K562 (cell line): Measurements from ENCODE around the gene RINT1. TPM values are rescaled to one million over a fixed set of nuclear protein-coding genes. Genes with fewer than 3 reads are reported as not detected.

ENCODE experiments used
- CTCF ChIP-seq, 3 experiments: IDR thresholded peaks in 2 of 3; conservative IDR thresholded peaks in 1 of 3; 2 replicates each; pipeline ENCODE4 v1.5.1; 2011 to 2012; ENCODE audit warnings: low read length in 3 of 3, mild to moderate bottlenecking in 3 of 3, control low read depth in 2 of 3, improper control_type of control experiment in 1 of 3, inconsistent platforms in 1 of 3, low read depth in 1 of 3, mixed read lengths in 1 of 3, moderate library complexity in 1 of 3; ENCODE audit not compliant: insufficient read depth in 2 of 3
- EGR1 ChIP-seq: fragments of 450-650 bp; conservative IDR thresholded peaks from 2 replicates; pipeline ENCODE4 v1.6.1; 2017; ENCODE audit warnings: mild to moderate bottlenecking
- ETV1 ChIP-seq: fragments of 450-650 bp; conservative IDR thresholded peaks from 2 replicates; pipeline ENCODE4 v1.6.1; 2016; ENCODE audit warnings: missing genetic modification characterization, control low read depth, low read depth, missing compliant biosample characterization
- ETV6 ChIP-seq, 3 experiments: fragments of 150-350 bp in 1 of 3; sonication (generic) in 1 of 3; formaldehyde crosslinking in 1 of 3; IDR thresholded peaks; 2 replicates each; pipeline versions ENCODE4 v1.6.1 to v1.8.0; 2014 to 2022; ENCODE audit warnings: borderline replicate concordance in 2 of 3, low read depth in 2 of 3, antibody characterized with exemption in 1 of 3, low read length in 1 of 3, mild to moderate bottlenecking in 1 of 3, missing genetic modification reagents in 1 of 3
- FOXP1 ChIP-seq: sonication (generic); formaldehyde crosslinking; IDR thresholded peaks from 2 replicates; pipeline ENCODE4 v1.8.0; 2022; ENCODE audit warnings: mild to moderate bottlenecking, missing genetic modification reagents
- GABPA ChIP-seq: fragments of 200-800 bp; sonication (Bioruptor generic); conservative IDR thresholded peaks from 2 replicates; pipeline ENCODE4 v1.6.1; 2016; ENCODE audit warnings: low read depth, missing genetic modification characterization, missing compliant biosample characterization
- KDM2B ChIP-seq: fragments of 250-450 bp; sonication (Bioruptor Pico); IDR thresholded peaks from 2 replicates; pipeline ENCODE4 v1.8.0; 2021; ENCODE audit warnings: mild to moderate bottlenecking, moderate library complexity
- KDM4B ChIP-seq, 2 experiments: fragments of 450-650 bp in 1 of 2; sonication (generic) in 1 of 2; IDR thresholded peaks; 2 replicates each; pipeline ENCODE4 v1.6.1; 2016 to 2017; ENCODE audit warnings: borderline replicate concordance in 2 of 2, antibody characterized with exemption in 1 of 2, low read depth in 1 of 2, mild to moderate bottlenecking in 1 of 2
- MAX ChIP-seq: sonication (generic); formaldehyde crosslinking; IDR thresholded peaks from 2 replicates; pipeline ENCODE4 v1.9.0; 2022; ENCODE audit warnings: mild to moderate bottlenecking, missing genetic modification reagents
- NKRF ChIP-seq: fragments of 450-650 bp; IDR thresholded peaks from 2 replicates; pipeline ENCODE4 v1.6.1; 2016; ENCODE audit warnings: borderline replicate concordance
- SAP30 ChIP-seq: fragments of 200-600 bp; sonication (generic); IDR thresholded peaks from 2 replicates; pipeline ENCODE4 v1.6.1; 2012; ENCODE audit warnings: borderline replicate concordance, low read depth, mild to moderate bottlenecking, moderate library complexity, low read length, control low read depth, inconsistent platforms; ENCODE audit not compliant: insufficient read depth, poor library complexity, severe bottlenecking
- SMARCC2 ChIP-seq: fragments of 450-650 bp; IDR thresholded peaks from 2 replicates; pipeline ENCODE4 v1.6.1; 2017; ENCODE audit warnings: antibody characterized with exemption, moderate library complexity, mild to moderate bottlenecking, low read depth
- SMC3 ChIP-seq: conservative IDR thresholded peaks from 2 replicates; pipeline ENCODE4 v1.6.1; 2011; ENCODE audit warnings: low read depth, low read length, improper control_type of control experiment; ENCODE audit not compliant: insufficient read depth
- SNIP1 ChIP-seq: fragments of 450-650 bp; IDR thresholded peaks from 2 replicates; pipeline ENCODE4 v1.7.1; 2017; ENCODE audit warnings: low read depth, mild to moderate bottlenecking
- ZBTB49 ChIP-seq: sonication (generic); formaldehyde crosslinking; IDR thresholded peaks from 2 replicates; pipeline ENCODE4 v1.8.0; 2022; ENCODE audit warnings: missing genetic modification reagents, mild to moderate bottlenecking, borderline replicate concordance
- ZNF165 ChIP-seq: fragments of 250-450 bp; sonication (Bioruptor Pico); IDR thresholded peaks from 2 replicates; pipeline ENCODE4 v1.4.0; 2020; ENCODE audit warnings: borderline replicate concordance
- ZNF431 ChIP-seq: sonication (generic); formaldehyde crosslinking; IDR thresholded peaks from 2 replicates; pipeline ENCODE4 v1.8.0; 2022; ENCODE audit warnings: mild to moderate bottlenecking, missing genetic modification reagents
- ZNF695 ChIP-seq: fragments of 450-650 bp; formaldehyde crosslinking; IDR thresholded peaks from 2 replicates; pipeline ENCODE4 v1.4.0; 2020; ENCODE audit warnings: mild to moderate bottlenecking, moderate library complexity
- polyA plus RNA-seq, 8 experiments: library from polyadenylated mRNA; depleted of rRNA in 4 of 8; stranded (reverse) in 5 of 8; unstranded in 3 of 8; fragments of >200 nt; fragmentation: Nextera tagmentation in 2 of 8; fragmentation: Illumina TruSeq in 1 of 8; extraction: Ambion mirVana in 2 of 8; extraction: Trizol in 1 of 8; gene quantifications; 2 replicates each; pipeline versions ENCODE4 v1.2.1 to v1.2.3, GENCODE V29; 2011 to 2014; ENCODE audit warnings: inconsistent platforms in 1 of 8, missing spikeins in 1 of 8
- total RNA-seq, 7 experiments: library from RNA; depleted of rRNA in 6 of 7; stranded (reverse); fragments of >200 nt in 6 of 7; fragmentation: Illumina TruSeq in 2 of 7; extraction: Trizol in 2 of 7; gene quantifications; 2 replicates each; pipeline versions ENCODE4 v1.2.1 to v1.2.3, GENCODE V29; 2011 to 2021; ENCODE audit warnings: low replicate concordance in 1 of 7

The RINT1 gene
- total and polyA plus RNA-seq, 9 of the 15 experiments (the other 6 are each of a cell fraction or from before 2014, with no cell fraction given): 21.3 to 74.3 (median 27.4) TPM

GRCh38 chr7:105521027-105521716, 10.8 kb upstream of the RINT1 start (continued):
- TF ChIP-seq CTCF (IDR thresholded peaks at IDR 0.05 in 2 of 3, conservative IDR thresholded peaks at IDR 0.05 in 1 of 3; ENCODE audit: insufficient read depth in 2 of 3, low read depth in 1 of 3, low read length in 3 of 3) (no peak; a peak in 1 of 6 replicates), SMARCC2 (no peak), ETV6 (IDR thresholded peaks at IDR 0.05; ENCODE audit: borderline replicate concordance in 1 of 2, low read depth in 2 of 2, low read length in 1 of 2) (no peak), ETV6 (CRISPR knock-in tag; IDR thresholded peaks at IDR 0.05; ENCODE audit: borderline replicate concordance) (peak; percentile 93; the same call in 1 of the 2 replicates), ZNF165 (CRISPR knock-in tag) (no peak), GABPA (tag) (no peak), ETV1 (no peak), ZNF431 (CRISPR knock-in tag) (peak; percentile 90), MAX (peak; percentile 98), ZBTB49 (CRISPR knock-in tag) (peak; percentile 93), EGR1 (0 out of 2 replicates have a peak, but pooled peaks have one; percentile 15), SAP30 (peak; percentile 92), FOXP1 (CRISPR knock-in tag) (peak; percentile 94), SNIP1 (0 out of 2 replicates have a peak, but pooled peaks have one; percentile 54), NKRF (peak; percentile 97), ZNF695 (CRISPR knock-in tag) (no peak), KDM4B (IDR thresholded peaks at IDR 0.05; ENCODE audit: borderline replicate concordance in 2 of 2, low read depth in 1 of 2) (no peak), SMC3 (no peak), KDM2B (CRISPR knock-in tag) (no peak)
